K562 (cell line): Measurements from ENCODE around the gene SLC35E1. TPM values are rescaled to one million over a fixed set of nuclear protein-coding genes. Genes with fewer than 3 reads are reported as not detected.

Source experiments
- ATAC-seq: fragments of 200-7000 bp; cut with Tn5 transposase; 3 replicates; pipeline ENCODE4 v1.9.1; 2020; ENCODE audit warnings: moderate library complexity
- BruUV-seq: library from RNA; stranded (reverse); fragments of 400-500 nt; replicated peaks from 2 replicates; lab custom pipeline; 2021; lab: Mats Ljungman, UMichigan
- CTCF ChIA-PET: fragments of 300-600 bp; formaldehyde crosslinking; extraction: SDS; loops from one replicate; lab custom pipeline; 2021; ENCODE audit warnings: low intra/inter-chr PET ratio; lab: Yijun Ruan, JAX
- POLR2A ChIA-PET: fragments of 300-600, 350-650 bp; sonication (Branson Sonifier 250); formaldehyde crosslinking; extraction: SDS; loops from one replicate; lab custom pipeline; 2021; ENCODE audit warnings: antibody characterized with exemption, inconsistent platforms; lab: Yijun Ruan, JAX
- DNase-seq, 4 experiments: peaks; one replicate each; pipeline versions ENCODE4 v3.0.0 to v3.0.0-alpha.2; 2011 to 2018; ENCODE audit warnings: low spot score in 3 of 4, mixed read lengths in 3 of 4; ENCODE audit errors: extremely low read depth in 1 of 4
- FAIRE-seq: peaks from 2 replicates; lab custom pipeline; 2011; peaks lifted over from hg19 to GRCh38; lab: Jason Lieb, UNC
- H2AFZ ChIP-seq: 2 replicates; pipeline ENCODE4 v1.6.0; 2011; ENCODE audit warnings: low read depth, low read length, control low read depth, inconsistent platforms
- H3K27ac ChIP-seq: fragments of 200-600 bp; 3 replicates; pipeline ENCODE4 v1.8.0; 2011; ENCODE audit warnings: low read depth, mild to moderate bottlenecking, control low read depth, inconsistent platforms, low read length, moderate library complexity, mixed read lengths; ENCODE audit errors: extremely low read depth
- H3K27me3 ChIP-seq, 2 experiments: fragments of 300-600 bp in 1 of 2; 2 replicates in 1 of 2; 3 replicates in 1 of 2; pipeline versions ENCODE4 v1.6.0 to v1.8.0; 2011; ENCODE audit warnings: inconsistent platforms in 2 of 2, low read length in 2 of 2, mild to moderate bottlenecking in 1 of 2, mixed read lengths in 1 of 2, moderate library complexity in 1 of 2; ENCODE audit not compliant: control insufficient read depth in 2 of 2, insufficient read depth in 2 of 2
- H3K36me3 ChIP-seq: fragments of 300-600 bp; 3 replicates; pipeline ENCODE4 v1.8.0; 2011; ENCODE audit warnings: mild to moderate bottlenecking, low read length, inconsistent platforms; ENCODE audit not compliant: control insufficient read depth, insufficient read depth
- H3K4me1 ChIP-seq, 2 experiments: fragments of 200-600 bp in 1 of 2; replicated peaks in 1 of 2; 2 replicates in 1 of 2; 3 replicates in 1 of 2; pipeline versions ENCODE4 v1.5.1 to v1.8.0; 2011; ENCODE audit warnings: inconsistent platforms in 2 of 2, low read length in 2 of 2, mild to moderate bottlenecking in 1 of 2, mixed read lengths in 1 of 2, moderate library complexity in 1 of 2; ENCODE audit not compliant: control insufficient read depth in 2 of 2, insufficient read depth in 2 of 2
- H3K4me2 ChIP-seq: 2 replicates; pipeline ENCODE4 v1.6.1; 2011; ENCODE audit warnings: low read length, control low read depth, inconsistent platforms, mixed read lengths; ENCODE audit not compliant: insufficient read depth
- H3K4me3 ChIP-seq: fragments of 200-600 bp; sonication (generic), shearing (Covaris generic); 2 replicates; pipeline ENCODE4 v1.5.1; 2016; ENCODE audit warnings: control low read depth, inconsistent platforms
- H3K79me2 ChIP-seq: fragments of 200-600 bp; 3 replicates; pipeline ENCODE4 v1.8.0; 2011; ENCODE audit warnings: low read length, inconsistent platforms; ENCODE audit not compliant: control insufficient read depth, insufficient read depth
- H3K9ac ChIP-seq, 2 experiments: 2 replicates each; pipeline versions ENCODE4 v1.6.0 to v1.6.1; 2011; ENCODE audit warnings: low read depth in 2 of 2, low read length in 2 of 2, control low read depth in 1 of 2, inconsistent platforms in 1 of 2, mild to moderate bottlenecking in 1 of 2, mixed read lengths in 1 of 2; ENCODE audit not compliant: insufficient read depth in 1 of 2
- H3K9me1 ChIP-seq: one replicate; pipeline ENCODE4 v1.6.0; 2011; ENCODE audit warnings: inconsistent platforms, mild to moderate bottlenecking, low read length, moderate library complexity; ENCODE audit not compliant: control insufficient read depth, insufficient read depth
- H3K9me3 ChIP-seq: replicated peaks from 2 replicates; pipeline ENCODE4 v1.5.1; 2011; ENCODE audit warnings: low read depth, low read length, inconsistent platforms; ENCODE audit not compliant: control insufficient read depth, insufficient read depth
- H4K20me1 ChIP-seq: replicated peaks from 2 replicates; pipeline ENCODE4 v1.6.1; 2011; ENCODE audit warnings: low read length, inconsistent platforms, mixed read lengths; ENCODE audit not compliant: control insufficient read depth, insufficient read depth
- CUX1 ChIP-seq: fragments of 200-800 bp; sonication (Bioruptor generic); IDR thresholded peaks from 2 replicates; pipeline ENCODE4 v1.6.1; 2016; ENCODE audit warnings: missing genetic modification characterization, missing compliant biosample characterization
- EP300 ChIP-seq: IDR thresholded peaks from 2 replicates; pipeline ENCODE4 v1.6.1; 2012; ENCODE audit warnings: low read length, improper control_type of control experiment
- HDAC2 ChIP-seq: fragments of 450-650 bp; IDR thresholded peaks from 2 replicates; pipeline ENCODE4 v1.6.1; 2016; ENCODE audit warnings: mild to moderate bottlenecking
- HMBOX1 ChIP-seq: sonication (generic); IDR thresholded peaks from 2 replicates; pipeline ENCODE4 v1.6.1; 2016
- MEF2A ChIP-seq: IDR thresholded peaks from 2 replicates; pipeline ENCODE4 v1.6.1; 2011; ENCODE audit warnings: low read depth, mild to moderate bottlenecking, low read length, moderate library complexity; ENCODE audit not compliant: control insufficient read depth
- RREB1 ChIP-seq: fragments of 250-450 bp; sonication (Bioruptor Pico); IDR thresholded peaks from 2 replicates; pipeline ENCODE4 v1.4.0; 2020
- USF1 ChIP-seq: sonication (generic); formaldehyde crosslinking; IDR thresholded peaks from 2 replicates; pipeline ENCODE4 v1.9.0; 2022; ENCODE audit warnings: mild to moderate bottlenecking, missing genetic modification reagents
- ZBTB34 ChIP-seq: fragments of 250-450 bp; sonication (Bioruptor Pico); IDR thresholded peaks from 2 replicates; pipeline ENCODE4 v1.8.0; 2021; ENCODE audit warnings: mild to moderate bottlenecking, moderate library complexity
- WGBS: fragments of 100-300 bp; shearing (Covaris generic); methylation state at CpG from one replicate; pipeline ENCODE4 v1.1.6; 2016; ENCODE audit warnings: low coverage, mixed read lengths; ENCODE audit not compliant: insufficient coverage; ENCODE audit errors: missing lambda C conversion rate; 5-methylcytosine and 5-hydroxymethylcytosine counted together
- in situ Hi-C: fragments of 300-500 bp; cut with MboI; formaldehyde crosslinking; loops from 4 replicates; pipeline ENCODE4 v1.15.0; 2018; ENCODE audit warnings: inconsistent platforms, mixed read lengths
- intact Hi-C: fragments of 100-400 bp; cut with micrococcal nuclease; formaldehyde crosslinking; loops from 2 replicates; pipeline ENCODE4 v1.14.2; 2022
- polyA plus RNA-seq, 8 experiments: library from polyadenylated mRNA; depleted of rRNA in 4 of 8; stranded (reverse) in 5 of 8; unstranded in 3 of 8; fragments of >200 nt; fragmentation: Nextera tagmentation in 2 of 8; fragmentation: Illumina TruSeq in 1 of 8; extraction: Ambion mirVana in 2 of 8; extraction: Trizol in 1 of 8; gene quantifications; 2 replicates each; pipeline versions ENCODE4 v1.2.1 to v1.2.3, GENCODE V29; 2011 to 2014; ENCODE audit warnings: inconsistent platforms in 1 of 8, missing spikeins in 1 of 8
- total RNA-seq, 7 experiments: library from RNA; depleted of rRNA in 6 of 7; stranded (reverse); fragments of >200 nt in 6 of 7; fragmentation: Illumina TruSeq in 2 of 7; extraction: Trizol in 2 of 7; gene quantifications; 2 replicates each; pipeline versions ENCODE4 v1.2.1 to v1.2.3, GENCODE V29; 2011 to 2021; ENCODE audit warnings: low replicate concordance in 1 of 7

The SLC35E1 gene
- total and polyA plus RNA-seq, 9 of the 15 experiments (the other 6 are each of a cell fraction or from before 2014, with no cell fraction given), result 15.0 to 40.1 (median 25.7) TPM

- Histone ChIP-seq H3K27ac (no peak overlapping the region), H2AFZ (no peak overlapping the region), H3K9me3 (no peaks in the 10 kb centered on the region), H3K36me3 (peaks cover 30% of the 10 kb centered on the region; the same call in 2 of the 3 replicates), H3K9ac (no peak overlapping the region), H3K4me2 (no peak overlapping the region), H4K20me1 (no peaks in the 10 kb centered on the region), H3K27me3 (no peaks in the 10 kb centered on the region), H3K4me1 (no peaks in the 10 kb centered on the region; a peak in 1 of 5 replicates), H3K79me2 (no peaks in the 10 kb centered on the region), H3K9me1 (no peaks in the 10 kb centered on the region), H3K4me3 (no peak overlapping the region)
- in situ Hi-C loops, result no loop called here
- no peak for DNase-seq
- no peak for FAIRE-seq
- ChIA-PET POLR2A (no interaction called here), CTCF (no interaction called here)
- no TSS peak for BruUV-seq
- 84% methylated on average over 3 of the region's 3 CpGs for WGBS
- intact Hi-C loops, result no loop called here
- no peak for ATAC-seq
- no peak for TF ChIP-seq CUX1 (CRISPR knock-in tag)
- TF ChIP-seq HMBOX1, result no peak
- TF ChIP-seq EP300, result no peak
- no peak for TF ChIP-seq MEF2A
- no peak for TF ChIP-seq RREB1
- no peak for TF ChIP-seq HDAC2
- TF ChIP-seq ZBTB34 (CRISPR knock-in tag), result no peak
- TF ChIP-seq USF1 (CRISPR knock-in tag), result no peak
Measured at GRCh38 chr19:16504271-16504670, 67.9 kb downstream of the SLC35E1 start.
